Uterus (tissue), 4 donors: ENCODE results near the gene GALNT11. TPM values are rescaled to one million over a fixed set of nuclear protein-coding genes. Genes with fewer than 3 reads are reported as not detected.
"Not testable (repeated sequence)": the region's sequence is repeated elsewhere in the genome, so short reads cannot be mapped to it uniquely, and the experiment has no call there.

ENCODE experiments used
- DNase-seq, 2 donors: peaks; one replicate each; pipeline ENCODE4 v3.0.0-alpha.2; 2019 to 2020
- H3K27ac ChIP-seq, 2 donors: fragments of 200-600 bp; sonication (generic); 1 replicate in 1 of 2; 2 replicates in 1 of 2; pipeline ENCODE4 v1.5.1; 2016 to 2018
- H3K27me3 ChIP-seq, 2 donors: fragments of 200-600 bp; sonication (generic); one replicate each; pipeline ENCODE4 v1.5.1; 2018 to 2019; ENCODE audit warnings: control low read depth in 1 of 2
- H3K36me3 ChIP-seq, 2 donors: fragments of 200-600 bp; sonication (generic); one replicate each; pipeline ENCODE4 v1.5.1; 2019; ENCODE audit warnings: control low read depth in 1 of 2
- H3K4me1 ChIP-seq, 2 donors: fragments of 200-600 bp; sonication (generic); one replicate each; pipeline ENCODE4 v1.5.1; 2018 to 2019; ENCODE audit warnings: control low read depth in 1 of 2
- H3K4me3 ChIP-seq, 2 donors: fragments of 200-600 bp; sonication (generic); 1 replicate in 1 of 2; 2 replicates in 1 of 2; pipeline ENCODE4 v1.5.1; 2018 to 2019; ENCODE audit warnings: mild to moderate bottlenecking in 1 of 2
- H3K9me3 ChIP-seq, 2 donors: fragments of 200-600 bp; sonication (generic); one replicate each; pipeline ENCODE4 v1.5.1; 2019; ENCODE audit warnings: control low read depth in 1 of 2
- POLR2A ChIP-seq, 2 donors: fragments of 450-650 bp; IDR thresholded peaks; one replicate each; pipeline ENCODE4 v1.6.1; 2016; ENCODE audit warnings: antibody characterized with exemption in 2 of 2, mild to moderate bottlenecking in 1 of 2, moderate library complexity in 1 of 2
- intact Hi-C: fragments of 100-400 bp; cut with DNase I; formaldehyde crosslinking; loops from one replicate; pipeline ENCODE4 v1.15.1; 2023; ENCODE audit warnings: low total_unique reads
- total RNA-seq, 4 donors: library from RNA; depleted of rRNA in 3 of 4; stranded (reverse); fragments of >200 nt in 3 of 4; gene quantifications; one replicate each; pipeline versions ENCODE4 v1.1.0 to v1.2.4, GENCODE V29; 2014 to 2023
- TF ChIP-seq, protein P1 (sequence below), 4 experiments: fragments of 200-600 bp in 2 of 4; fragments of 450-650 bp in 2 of 4; sonication (generic) in 2 of 4; IDR thresholded peaks; one replicate each; pipeline ENCODE4 v1.5.1; 2016 to 2019; ENCODE audit warnings: antibody characterized with exemption in 4 of 4, mild to moderate bottlenecking in 2 of 4, moderate library complexity in 1 of 4
- donor health status: DM: yes; HTN: yes; CAD: no.

Gene GALNT11
- total RNA-seq, 4 donors from 2014 or later: 30.3 to 91.9 (median 34.4) TPM

DNA sequence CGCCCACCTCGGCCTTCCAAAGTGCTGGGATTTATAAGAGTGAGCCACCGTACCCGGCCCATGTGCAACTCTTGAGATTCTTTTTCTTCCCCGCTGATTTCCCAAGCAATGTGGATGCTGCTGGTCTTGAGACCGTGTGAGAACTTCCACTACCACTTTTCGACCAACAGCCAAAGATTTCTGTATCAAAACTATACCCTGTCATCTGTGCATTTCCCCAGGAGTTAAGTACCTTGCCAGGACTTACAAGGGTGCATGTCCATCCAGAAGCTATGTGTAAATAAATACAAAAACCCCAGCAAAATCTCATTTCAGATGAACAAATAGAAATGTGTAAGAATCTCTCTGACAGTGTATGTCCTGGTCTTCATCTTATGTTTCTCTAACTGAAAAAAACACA lies 9.9 kb upstream of the GALNT11 start:
- TF ChIP-seq, protein P1, sequence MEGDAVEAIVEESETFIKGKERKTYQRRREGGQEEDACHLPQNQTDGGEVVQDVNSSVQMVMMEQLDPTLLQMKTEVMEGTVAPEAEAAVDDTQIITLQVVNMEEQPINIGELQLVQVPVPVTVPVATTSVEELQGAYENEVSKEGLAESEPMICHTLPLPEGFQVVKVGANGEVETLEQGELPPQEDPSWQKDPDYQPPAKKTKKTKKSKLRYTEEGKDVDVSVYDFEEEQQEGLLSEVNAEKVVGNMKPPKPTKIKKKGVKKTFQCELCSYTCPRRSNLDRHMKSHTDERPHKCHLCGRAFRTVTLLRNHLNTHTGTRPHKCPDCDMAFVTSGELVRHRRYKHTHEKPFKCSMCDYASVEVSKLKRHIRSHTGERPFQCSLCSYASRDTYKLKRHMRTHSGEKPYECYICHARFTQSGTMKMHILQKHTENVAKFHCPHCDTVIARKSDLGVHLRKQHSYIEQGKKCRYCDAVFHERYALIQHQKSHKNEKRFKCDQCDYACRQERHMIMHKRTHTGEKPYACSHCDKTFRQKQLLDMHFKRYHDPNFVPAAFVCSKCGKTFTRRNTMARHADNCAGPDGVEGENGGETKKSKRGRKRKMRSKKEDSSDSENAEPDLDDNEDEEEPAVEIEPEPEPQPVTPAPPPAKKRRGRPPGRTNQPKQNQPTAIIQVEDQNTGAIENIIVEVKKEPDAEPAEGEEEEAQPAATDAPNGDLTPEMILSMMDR (IDR thresholded peaks at IDR 0.05): no peak
- no peak for TF ChIP-seq POLR2A (IDR thresholded peaks at IDR 0.05)
- intact Hi-C loops: no loop called here
- Histone ChIP-seq H3K27ac (no peak overlapping the region), H3K4me3 (no peak overlapping the region), H3K9me3 (no peaks in the 10 kb centered on the region), H3K27me3 (no peaks in the 10 kb centered on the region), H3K4me1 (no peaks in the 10 kb centered on the region), H3K36me3 (no peaks in the 10 kb centered on the region)
- no peak for DNase-seq

DNA sequence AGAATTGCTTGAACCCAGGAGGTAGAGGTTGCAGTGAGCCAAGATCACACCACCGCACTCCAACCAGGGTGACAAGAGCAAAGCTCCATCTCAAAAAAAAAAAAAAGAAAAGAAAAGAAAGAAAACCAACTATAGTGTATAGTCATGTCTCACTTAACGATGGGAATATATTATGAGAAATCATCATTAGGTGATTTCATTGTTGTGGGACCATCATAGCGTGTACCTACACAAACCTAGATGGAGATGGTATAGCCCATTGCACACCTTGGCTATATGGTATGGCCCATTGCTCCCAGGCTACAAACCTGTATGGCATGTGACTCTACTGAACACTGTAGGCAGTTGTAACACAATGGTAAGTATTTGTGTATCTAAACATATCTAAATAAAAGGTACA lies 8.5 kb upstream of the GALNT11 start:
- Histone ChIP-seq H3K4me1 (no peaks in the 10 kb centered on the region), H3K27me3 (no peaks in the 10 kb centered on the region), H3K36me3 (no peaks in the 10 kb centered on the region), H3K27ac (no peak overlapping the region), H3K4me3 (no peak overlapping the region), H3K9me3 (no peaks in the 10 kb centered on the region)
- DNase-seq: no peak
- intact Hi-C loops: no loop called here
- TF ChIP-seq, protein P1 (IDR thresholded peaks at IDR 0.05): no peak
- no peak for TF ChIP-seq POLR2A (IDR thresholded peaks at IDR 0.05)

DNA sequence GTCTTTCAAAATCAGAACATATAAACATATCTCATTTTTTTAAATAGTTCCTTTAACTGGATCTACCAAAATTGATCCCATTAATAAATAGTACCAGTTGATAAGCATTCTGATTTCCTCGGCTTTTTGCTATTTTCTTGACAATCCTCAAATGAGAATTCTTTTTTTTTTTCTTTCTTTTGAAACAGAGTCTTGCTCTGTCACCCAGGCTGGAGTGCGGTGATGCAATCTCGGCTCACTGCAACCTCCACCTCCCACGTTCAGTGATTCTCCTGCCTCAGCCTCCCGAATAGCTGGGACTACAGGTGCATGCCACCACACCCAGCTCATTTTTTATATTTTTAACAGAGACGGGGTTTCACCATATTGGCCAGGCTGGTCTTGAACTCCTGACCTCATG lies 7.8 kb upstream of the GALNT11 start:
- DNase-seq, H3K27ac ChIP-seq, intact Hi-C loops, H3K9me3 ChIP-seq, H3K4me3 ChIP-seq, H3K36me3 ChIP-seq, H3K27me3 ChIP-seq, H3K4me1 ChIP-seq: not testable (repeated sequence)

DNA sequence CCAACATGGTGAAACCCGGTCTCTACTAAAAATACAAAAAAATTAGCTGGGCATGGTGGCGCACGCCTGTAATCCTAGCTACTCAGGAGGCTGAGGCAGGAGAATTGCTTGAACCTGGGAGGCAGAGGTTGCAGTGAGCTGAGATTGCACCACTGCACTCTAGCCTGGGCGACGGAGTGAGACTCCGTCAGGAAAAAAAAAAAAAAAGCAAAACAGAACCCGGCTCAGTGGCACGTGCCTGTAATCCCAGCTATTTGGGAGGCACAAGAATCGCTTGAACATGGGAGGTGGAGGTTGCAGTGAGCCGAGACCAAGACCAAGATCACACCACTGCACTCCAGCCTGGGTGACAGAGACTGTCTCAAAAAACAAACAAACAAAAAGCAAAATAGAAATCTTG lies 3.7 kb upstream of the GALNT11 start:
- H3K4me3 ChIP-seq, DNase-seq, H3K9me3 ChIP-seq, H3K36me3 ChIP-seq, H3K4me1 ChIP-seq, intact Hi-C loops, H3K27me3 ChIP-seq, H3K27ac ChIP-seq: not testable (repeated sequence)

DNA sequence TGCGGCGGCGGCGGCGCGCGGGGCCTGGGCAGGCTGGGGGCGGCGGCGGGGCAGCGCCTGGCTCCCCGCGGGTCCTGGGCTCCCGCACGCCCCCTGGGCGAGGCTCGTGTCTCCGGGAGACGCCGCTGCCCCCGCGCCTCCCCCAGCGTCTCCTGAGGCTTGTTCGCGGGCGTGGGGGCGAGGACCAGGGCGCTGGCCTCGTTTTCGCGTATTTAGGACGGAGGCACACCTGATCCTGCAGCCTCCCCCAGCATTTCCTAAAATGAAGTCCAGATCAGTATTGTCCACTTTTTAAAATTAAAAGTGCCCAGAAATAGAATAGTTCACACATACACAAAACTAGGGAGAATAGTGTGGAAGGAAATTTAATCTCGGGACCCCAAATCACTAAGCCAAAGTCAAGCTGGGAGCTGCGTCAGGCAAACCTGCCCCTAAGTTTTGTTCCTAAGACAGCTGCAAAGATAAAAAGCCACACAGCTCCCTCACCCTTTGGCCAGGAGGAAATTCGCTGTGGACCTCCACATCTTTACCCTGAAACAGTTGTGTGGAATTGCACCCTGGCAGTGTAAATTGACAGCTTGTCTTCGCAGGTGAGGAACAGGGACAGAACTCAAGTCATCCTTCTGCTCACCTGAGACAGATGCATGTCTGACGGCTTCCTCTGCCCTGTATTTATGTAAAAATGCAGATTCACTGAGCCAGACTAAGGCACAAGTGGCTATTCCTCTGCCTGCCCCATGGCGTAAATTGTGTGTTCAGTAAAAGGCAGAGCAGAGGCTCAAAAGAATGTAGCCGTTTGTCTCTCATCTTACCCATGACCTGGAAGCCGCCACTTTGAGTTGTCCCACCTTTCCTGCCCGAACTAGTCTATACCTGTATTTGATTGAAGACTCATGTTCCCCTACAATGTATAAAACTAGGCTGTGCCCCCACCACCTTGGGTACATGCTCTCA lies 740 bp downstream of the GALNT11 start:
- Histone ChIP-seq H3K4me3 (peak overlapping the region; percentile 68 to 81), H3K4me1 (peaks cover 6 to 9% of the 10 kb centered on the region in 2 donors), H3K27ac (peak overlapping the region; percentile 81 to 83), H3K27me3 (no peaks in the 10 kb centered on the region), H3K36me3 (no peaks in the 10 kb centered on the region), H3K9me3 (no peaks in the 10 kb centered on the region)
- TF ChIP-seq POLR2A (IDR thresholded peaks at IDR 0.05): no peak
- TF ChIP-seq, protein P1 (IDR thresholded peaks at IDR 0.05): no peak
- no peak for DNase-seq
- intact Hi-C loops: no loop called here

DNA sequence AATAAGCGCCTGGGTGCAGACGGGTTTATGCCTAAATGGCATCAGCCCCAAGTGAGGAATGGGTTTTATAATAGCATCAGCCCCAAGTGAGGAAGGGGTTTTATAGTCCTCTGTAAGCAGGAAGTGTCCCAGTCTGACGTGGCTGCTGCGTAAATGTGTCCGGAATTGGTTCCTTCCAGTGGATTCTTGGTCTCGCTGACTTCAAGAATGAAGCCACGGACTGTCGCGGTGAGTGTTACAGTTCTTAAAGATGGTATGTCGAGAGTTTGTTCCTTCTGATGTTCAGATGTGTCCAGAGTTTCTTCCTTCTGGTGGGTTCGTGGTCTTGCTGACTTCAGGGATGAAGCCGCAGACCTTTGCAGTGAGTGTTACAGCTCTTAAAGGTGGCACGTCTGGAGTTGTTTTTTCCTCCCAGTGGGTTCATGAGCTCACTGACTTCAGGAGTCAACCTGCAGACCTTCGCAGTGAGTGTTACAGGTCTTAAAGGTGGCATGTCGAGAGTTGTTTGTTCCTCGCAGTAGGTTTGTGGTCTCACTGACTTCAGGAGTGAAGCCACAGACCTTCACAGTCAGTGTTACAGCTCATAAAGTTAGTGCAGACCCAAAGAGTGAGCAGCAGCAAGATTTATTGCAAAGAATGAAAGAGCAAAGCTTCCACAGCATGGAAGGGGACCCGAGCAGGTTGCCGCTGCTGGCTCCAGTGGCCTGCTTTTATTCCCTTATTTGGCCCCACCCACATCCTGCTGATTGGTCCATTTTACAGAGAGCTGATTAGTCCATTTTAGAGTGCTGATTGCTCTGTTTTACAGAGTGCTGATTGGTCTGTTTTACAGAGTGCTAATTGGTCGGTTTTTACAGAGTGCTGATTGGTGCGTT lies 2.3 kb downstream of the GALNT11 start:
- DNase-seq, H3K27ac ChIP-seq, H3K36me3 ChIP-seq, H3K9me3 ChIP-seq, H3K27me3 ChIP-seq, H3K4me1 ChIP-seq, H3K4me3 ChIP-seq, intact Hi-C loops: not testable (repeated sequence)
